K562 (cell line): ENCODE results near the gene ZMIZ1. TPM values are rescaled to one million over a fixed set of nuclear protein-coding genes. Genes with fewer than 3 reads are reported as not detected.

Experiments
- BHLHE40 ChIP-seq: IDR thresholded peaks from 2 replicates; pipeline ENCODE4 v1.6.1; 2011; ENCODE audit warnings: low read length, improper control_type of control experiment
- CBFA2T2 ChIP-seq: fragments of 450-650 bp; conservative IDR thresholded peaks from 2 replicates; pipeline ENCODE4 v1.6.1; 2017; ENCODE audit warnings: mild to moderate bottlenecking
- CCNT2 ChIP-seq: IDR thresholded peaks from 2 replicates; pipeline ENCODE4 v1.6.1; 2011; ENCODE audit warnings: borderline replicate concordance, low read depth, mild to moderate bottlenecking, moderate library complexity, mixed read lengths, low read length; ENCODE audit not compliant: insufficient read length; ENCODE audit errors: extremely low read depth
- E2F3 ChIP-seq: fragments of 250-450 bp; sonication (Bioruptor Pico); IDR thresholded peaks from 2 replicates; pipeline ENCODE4 v1.4.0; 2020; ENCODE audit warnings: mild to moderate bottlenecking
- ELF1 ChIP-seq: fragments of 200-800 bp; sonication (Bioruptor generic); IDR thresholded peaks from 2 replicates; pipeline ENCODE4 v1.6.1; 2016; ENCODE audit warnings: missing genetic modification characterization, missing compliant biosample characterization
- EP300 ChIP-seq: IDR thresholded peaks from 2 replicates; pipeline ENCODE4 v1.6.1; 2012; ENCODE audit warnings: low read length, improper control_type of control experiment
- ESRRA ChIP-seq: fragments of 450-650 bp; IDR thresholded peaks from 2 replicates; pipeline ENCODE4 v1.6.1; 2014; ENCODE audit warnings: low read depth, mild to moderate bottlenecking, moderate library complexity, borderline replicate concordance
- HDAC2 ChIP-seq: fragments of 450-650 bp; IDR thresholded peaks from 2 replicates; pipeline ENCODE4 v1.6.1; 2016; ENCODE audit warnings: mild to moderate bottlenecking
- MIER1 ChIP-seq: fragments of 450-650 bp; IDR thresholded peaks from 2 replicates; pipeline ENCODE4 v1.6.1; 2016; ENCODE audit warnings: antibody characterized with exemption, mild to moderate bottlenecking, low read depth
- MYNN ChIP-seq, 2 experiments: sonication (generic); formaldehyde crosslinking in 1 of 2; IDR thresholded peaks; 2 replicates each; pipeline versions ENCODE4 v1.5.0 to v1.6.1; 2016 to 2020; ENCODE audit warnings: antibody characterized with exemption in 1 of 2, missing genetic modification reagents in 1 of 2
- NR2C2 ChIP-seq, 2 experiments: fragments of 200-800 bp in 1 of 2; sonication (Bioruptor generic) in 1 of 2; sonication (generic) in 1 of 2; formaldehyde crosslinking in 1 of 2; IDR thresholded peaks; 2 replicates each; pipeline versions ENCODE4 v1.6.1 to v1.8.0; 2016 to 2022; ENCODE audit warnings: mild to moderate bottlenecking in 1 of 2, missing compliant biosample characterization in 1 of 2, missing genetic modification characterization in 1 of 2, missing genetic modification reagents in 1 of 2
- SMAD2 ChIP-seq: fragments of 150-350 bp; IDR thresholded peaks from 2 replicates; pipeline ENCODE4 v1.6.1; 2014; ENCODE audit warnings: low read depth, mild to moderate bottlenecking, low read length
- TOE1 ChIP-seq, 2 experiments: fragments of 450-650 bp in 1 of 2; sonication (generic) in 1 of 2; formaldehyde crosslinking in 1 of 2; IDR thresholded peaks; 2 replicates each; pipeline versions ENCODE4 v1.7.1 to v1.8.0; 2016 to 2022; ENCODE audit warnings: borderline replicate concordance in 2 of 2, mild to moderate bottlenecking in 2 of 2, antibody characterized with exemption in 1 of 2, inconsistent platforms in 1 of 2, low read depth in 1 of 2, missing genetic modification reagents in 1 of 2, moderate library complexity in 1 of 2
- TRIM28 ChIP-seq: fragments of 450-650 bp; IDR thresholded peaks from 2 replicates; pipeline ENCODE4 v1.6.1; 2017
- ZNF121 ChIP-seq: sonication (generic); formaldehyde crosslinking; conservative IDR thresholded peaks from 2 replicates; pipeline ENCODE4 v1.8.0; 2022; ENCODE audit warnings: missing genetic modification reagents
- polyA plus RNA-seq, 8 experiments: library from polyadenylated mRNA; depleted of rRNA in 4 of 8; stranded (reverse) in 5 of 8; unstranded in 3 of 8; fragments of >200 nt; fragmentation: Nextera tagmentation in 2 of 8; fragmentation: Illumina TruSeq in 1 of 8; extraction: Ambion mirVana in 2 of 8; extraction: Trizol in 1 of 8; gene quantifications; 2 replicates each; pipeline versions ENCODE4 v1.2.1 to v1.2.3, GENCODE V29; 2011 to 2014; ENCODE audit warnings: inconsistent platforms in 1 of 8, missing spikeins in 1 of 8
- total RNA-seq, 7 experiments: library from RNA; depleted of rRNA in 6 of 7; stranded (reverse); fragments of >200 nt in 6 of 7; fragmentation: Illumina TruSeq in 2 of 7; extraction: Trizol in 2 of 7; gene quantifications; 2 replicates each; pipeline versions ENCODE4 v1.2.1 to v1.2.3, GENCODE V29; 2011 to 2021; ENCODE audit warnings: low replicate concordance in 1 of 7
- TF ChIP-seq, protein P1 (sequence below), 2 experiments: fragments of 450-650 bp; formaldehyde crosslinking in 1 of 2; IDR thresholded peaks; 2 replicates each; pipeline versions ENCODE4 v1.4.0 to v1.6.1; 2014 to 2020; ENCODE audit warnings: mild to moderate bottlenecking in 2 of 2, borderline replicate concordance in 1 of 2, low read depth in 1 of 2
- TF ChIP-seq, protein P2 (sequence below): fragments of 200-800 bp; sonication (Bioruptor generic); IDR thresholded peaks from 2 replicates; pipeline ENCODE4 v1.6.1; 2017; ENCODE audit warnings: missing genetic modification characterization, missing compliant biosample characterization

The ZMIZ1 gene
- total and polyA plus RNA-seq, 9 of the 15 experiments (the other 6 are each of a cell fraction or from before 2014, with no cell fraction given): 1.0 to 37.3 (median 4.3) TPM

- TF ChIP-seq, protein P1, sequence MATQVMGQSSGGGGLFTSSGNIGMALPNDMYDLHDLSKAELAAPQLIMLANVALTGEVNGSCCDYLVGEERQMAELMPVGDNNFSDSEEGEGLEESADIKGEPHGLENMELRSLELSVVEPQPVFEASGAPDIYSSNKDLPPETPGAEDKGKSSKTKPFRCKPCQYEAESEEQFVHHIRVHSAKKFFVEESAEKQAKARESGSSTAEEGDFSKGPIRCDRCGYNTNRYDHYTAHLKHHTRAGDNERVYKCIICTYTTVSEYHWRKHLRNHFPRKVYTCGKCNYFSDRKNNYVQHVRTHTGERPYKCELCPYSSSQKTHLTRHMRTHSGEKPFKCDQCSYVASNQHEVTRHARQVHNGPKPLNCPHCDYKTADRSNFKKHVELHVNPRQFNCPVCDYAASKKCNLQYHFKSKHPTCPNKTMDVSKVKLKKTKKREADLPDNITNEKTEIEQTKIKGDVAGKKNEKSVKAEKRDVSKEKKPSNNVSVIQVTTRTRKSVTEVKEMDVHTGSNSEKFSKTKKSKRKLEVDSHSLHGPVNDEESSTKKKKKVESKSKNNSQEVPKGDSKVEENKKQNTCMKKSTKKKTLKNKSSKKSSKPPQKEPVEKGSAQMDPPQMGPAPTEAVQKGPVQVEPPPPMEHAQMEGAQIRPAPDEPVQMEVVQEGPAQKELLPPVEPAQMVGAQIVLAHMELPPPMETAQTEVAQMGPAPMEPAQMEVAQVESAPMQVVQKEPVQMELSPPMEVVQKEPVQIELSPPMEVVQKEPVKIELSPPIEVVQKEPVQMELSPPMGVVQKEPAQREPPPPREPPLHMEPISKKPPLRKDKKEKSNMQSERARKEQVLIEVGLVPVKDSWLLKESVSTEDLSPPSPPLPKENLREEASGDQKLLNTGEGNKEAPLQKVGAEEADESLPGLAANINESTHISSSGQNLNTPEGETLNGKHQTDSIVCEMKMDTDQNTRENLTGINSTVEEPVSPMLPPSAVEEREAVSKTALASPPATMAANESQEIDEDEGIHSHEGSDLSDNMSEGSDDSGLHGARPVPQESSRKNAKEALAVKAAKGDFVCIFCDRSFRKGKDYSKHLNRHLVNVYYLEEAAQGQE (IDR thresholded peaks at IDR 0.05; ENCODE audit: borderline replicate concordance): 0 out of 2 replicates have a peak, but pooled peaks have one; percentile 8
- TF ChIP-seq, protein P1 (CRISPR knock-in tag; IDR thresholded peaks at IDR 0.05; ENCODE audit: low read depth): no peak
- TF ChIP-seq, protein P2, sequence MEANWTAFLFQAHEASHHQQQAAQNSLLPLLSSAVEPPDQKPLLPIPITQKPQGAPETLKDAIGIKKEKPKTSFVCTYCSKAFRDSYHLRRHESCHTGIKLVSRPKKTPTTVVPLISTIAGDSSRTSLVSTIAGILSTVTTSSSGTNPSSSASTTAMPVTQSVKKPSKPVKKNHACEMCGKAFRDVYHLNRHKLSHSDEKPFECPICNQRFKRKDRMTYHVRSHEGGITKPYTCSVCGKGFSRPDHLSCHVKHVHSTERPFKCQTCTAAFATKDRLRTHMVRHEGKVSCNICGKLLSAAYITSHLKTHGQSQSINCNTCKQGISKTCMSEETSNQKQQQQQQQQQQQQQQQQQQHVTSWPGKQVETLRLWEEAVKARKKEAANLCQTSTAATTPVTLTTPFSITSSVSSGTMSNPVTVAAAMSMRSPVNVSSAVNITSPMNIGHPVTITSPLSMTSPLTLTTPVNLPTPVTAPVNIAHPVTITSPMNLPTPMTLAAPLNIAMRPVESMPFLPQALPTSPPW (CRISPR knock-in tag): peak; percentile 35
- no peak for TF ChIP-seq MYNN (IDR thresholded peaks at IDR 0.05)
- TF ChIP-seq MYNN (CRISPR knock-in tag; IDR thresholded peaks at IDR 0.05): no peak
- TF ChIP-seq BHLHE40: peak; percentile 17; the same call in 1 of the 2 replicates
- peak; percentile 59; the same call in 1 of the 2 replicates for TF ChIP-seq HDAC2
- TF ChIP-seq SMAD2: no peak
- no peak; the same call in 1 of the 2 replicates for TF ChIP-seq MIER1
- no peak for TF ChIP-seq E2F3
- peak; percentile 48; the same call in 1 of the 2 replicates for TF ChIP-seq NR2C2 (CRISPR knock-in tag; IDR thresholded peaks at IDR 0.05)
- TF ChIP-seq NR2C2 (tag; IDR thresholded peaks at IDR 0.05): peak; percentile 34; the same call in 1 of the 2 replicates
- no peak for TF ChIP-seq ZNF121 (CRISPR knock-in tag)
- peak; percentile 30 for TF ChIP-seq CCNT2
- TF ChIP-seq TRIM28: no peak
- TF ChIP-seq ESRRA: peak; percentile 72
- TF ChIP-seq ELF1 (tag): no peak
- peak; percentile 70; the same call in 1 of the 2 replicates for TF ChIP-seq EP300
- TF ChIP-seq TOE1 (IDR thresholded peaks at IDR 0.05; ENCODE audit: borderline replicate concordance): peak; percentile 55; the same call in 1 of the 2 replicates
- no peak for TF ChIP-seq TOE1 (CRISPR knock-in tag; IDR thresholded peaks at IDR 0.05; ENCODE audit: borderline replicate concordance, low read depth)
- TF ChIP-seq CBFA2T2: peak; percentile 84
Observed at GRCh38 chr10:79132681-79133381, 64.1 kb downstream of the ZMIZ1 start (continued).
